Muscle layer of duodenum (tissue), 2 donors: Measurements from ENCODE around the gene RGS6.
"Not testable (repeated sequence)": the region's sequence is repeated elsewhere in the genome, so short reads cannot be mapped to it uniquely, and the experiment has no call there.

Experiments used
- H3K27ac ChIP-seq: one replicate; pipeline ENCODE4 v1.7.0; 2013; ENCODE audit warnings: mild to moderate bottlenecking, low read length
- H3K27me3 ChIP-seq: one replicate; pipeline ENCODE4 v1.7.0; 2013; ENCODE audit warnings: low read depth, mild to moderate bottlenecking, control low read depth, low read length
- H3K36me3 ChIP-seq, 2 donors: one replicate each; pipeline ENCODE4 v1.7.0; 2013; ENCODE audit warnings: low read length in 2 of 2, control low read depth in 1 of 2, mild to moderate bottlenecking in 1 of 2; ENCODE audit not compliant: insufficient read depth in 2 of 2, control insufficient read depth in 1 of 2
- H3K4me1 ChIP-seq, 2 donors: one replicate each; pipeline ENCODE4 v1.7.0; 2013; ENCODE audit warnings: low read length in 2 of 2, mild to moderate bottlenecking in 2 of 2, control low read depth in 1 of 2, moderate library complexity in 1 of 2; ENCODE audit not compliant: insufficient read depth in 2 of 2, control insufficient read depth in 1 of 2
- H3K4me3 ChIP-seq, 2 donors: one replicate each; pipeline ENCODE4 v1.7.0; 2013; ENCODE audit warnings: low read length in 2 of 2, low read depth in 1 of 2, mild to moderate bottlenecking in 1 of 2
- H3K9me3 ChIP-seq, 2 donors: one replicate each; pipeline ENCODE4 v1.7.0; 2013; ENCODE audit warnings: low read length in 2 of 2, control low read depth in 1 of 2, mild to moderate bottlenecking in 1 of 2; ENCODE audit not compliant: control insufficient read depth in 1 of 2
- donor health status: healthy.

The RGS6 gene

GRCh38 chr14:71932229-71932981 lies at the start of gene RGS6:
Gene RGS6, plus strand, starts transcription at chr14:71932429.
- H3K27me3 ChIP-seq = peaks cover 4% of the 10 kb centered on the region
- peak within 1 kb of the TSS; percentile 40 to 60 for H3K4me3 ChIP-seq
- no peaks in the 10 kb centered on the region for H3K36me3 ChIP-seq
- H3K9me3 ChIP-seq = no peaks in the 10 kb centered on the region
- H3K4me1 ChIP-seq = peaks cover 0 to 18% of the 10 kb centered on the region in 2 donors
- no peak within 1 kb of the TSS for H3K27ac ChIP-seq

GRCh38 chr14:71883094-71883493 lies 49.1 kb upstream of the RGS6 start:
- H3K4me3 ChIP-seq = no peak overlapping the region
- H3K36me3 ChIP-seq = no peaks in the 10 kb centered on the region
- H3K4me1 ChIP-seq = no peaks in the 10 kb centered on the region
- H3K9me3 ChIP-seq = peaks cover 0 to 9% of the 10 kb centered on the region in 2 donors
- no peak overlapping the region for H3K27ac ChIP-seq
- H3K27me3 ChIP-seq = no peaks in the 10 kb centered on the region

- Histone ChIP-seq H3K4me3 (no peak overlapping the region), H3K27ac (no peak overlapping the region), H3K27me3 (no peaks in the 10 kb centered on the region), H3K4me1 (no peaks in the 10 kb centered on the region), H3K9me3 (peaks cover 0 to 3% of the 10 kb centered on the region in 2 donors), H3K36me3 (no peaks in the 10 kb centered on the region)
Observed at GRCh38 chr14:71885301-71885700, 46.9 kb upstream of the RGS6 start.

GRCh38 chr14:71887802-71888201 lies 44.4 kb upstream of the RGS6 start:
- not testable (repeated sequence) for H3K36me3 ChIP-seq, H3K4me3 ChIP-seq, H3K27me3 ChIP-seq, H3K27ac ChIP-seq, H3K4me1 ChIP-seq, H3K9me3 ChIP-seq

GRCh38 chr14:71890541-71890940 lies 41.7 kb upstream of the RGS6 start:
- H3K9me3 ChIP-seq = no peaks in the 10 kb centered on the region
- H3K4me3 ChIP-seq = no peak overlapping the region
- H3K36me3 ChIP-seq = no peaks in the 10 kb centered on the region
- no peak overlapping the region for H3K27ac ChIP-seq
- H3K27me3 ChIP-seq = no peaks in the 10 kb centered on the region
- no peaks in the 10 kb centered on the region for H3K4me1 ChIP-seq

- no peak overlapping the region for H3K4me3 ChIP-seq
- no peak overlapping the region for H3K27ac ChIP-seq
- no peaks in the 10 kb centered on the region for H3K36me3 ChIP-seq
- H3K9me3 ChIP-seq = no peaks in the 10 kb centered on the region
- no peaks in the 10 kb centered on the region for H3K4me1 ChIP-seq
- no peaks in the 10 kb centered on the region for H3K27me3 ChIP-seq
Observed at GRCh38 chr14:71891185-71891584, 41.0 kb upstream of the RGS6 start.

- Histone ChIP-seq H3K9me3 (no peaks in the 10 kb centered on the region), H3K4me3 (no peak overlapping the region), H3K27ac (no peak overlapping the region), H3K27me3 (no peaks in the 10 kb centered on the region), H3K4me1 (no peaks in the 10 kb centered on the region), H3K36me3 (no peaks in the 10 kb centered on the region)
Observed at GRCh38 chr14:71891970-71892369, 40.3 kb upstream of the RGS6 start.

GRCh38 chr14:71905031-71905430 lies 27.2 kb upstream of the RGS6 start:
- H3K36me3 ChIP-seq = no peaks in the 10 kb centered on the region
- H3K9me3 ChIP-seq = no peaks in the 10 kb centered on the region
- no peak overlapping the region for H3K27ac ChIP-seq
- no peaks in the 10 kb centered on the region for H3K4me1 ChIP-seq
- no peaks in the 10 kb centered on the region for H3K27me3 ChIP-seq
- H3K4me3 ChIP-seq = no peak overlapping the region

- no peak overlapping the region for H3K27ac ChIP-seq
- H3K4me1 ChIP-seq = no peaks in the 10 kb centered on the region
- no peaks in the 10 kb centered on the region for H3K27me3 ChIP-seq
- no peaks in the 10 kb centered on the region for H3K36me3 ChIP-seq
- no peak overlapping the region for H3K4me3 ChIP-seq
- H3K9me3 ChIP-seq = no peaks in the 10 kb centered on the region
Observed at GRCh38 chr14:71905860-71906259, 26.4 kb upstream of the RGS6 start.

GRCh38 chr14:71907793-71908515 lies 24.3 kb upstream of the RGS6 start:
- H3K36me3 ChIP-seq = no peaks in the 10 kb centered on the region
- H3K9me3 ChIP-seq = no peaks in the 10 kb centered on the region
- no peak overlapping the region for H3K4me3 ChIP-seq
- no peak overlapping the region for H3K27ac ChIP-seq
- H3K27me3 ChIP-seq = no peaks in the 10 kb centered on the region
- no peaks in the 10 kb centered on the region for H3K4me1 ChIP-seq

GRCh38 chr14:71911669-71912068 lies 20.6 kb upstream of the RGS6 start:
- no peak overlapping the region for H3K4me3 ChIP-seq
- no peaks in the 10 kb centered on the region for H3K4me1 ChIP-seq
- no peaks in the 10 kb centered on the region for H3K27me3 ChIP-seq

More at GRCh38 chr14:71911669-71912068, 20.6 kb upstream of the RGS6 start:
- Histone ChIP-seq H3K36me3 (no peaks in the 10 kb centered on the region), H3K9me3 (no peaks in the 10 kb centered on the region), H3K27ac (no peak overlapping the region)
